ENCODE data around the gene KRTAP5-8.

GRCh38 chr11:71575723-71576424, 38.0 kb downstream of the KRTAP5-8 start:
- no peak for TF ChIP-seq POLR2A (IDR thresholded peaks at IDR 0.05; ENCODE audit: low read length)
- no peak for TF ChIP-seq GATA1 (IDR thresholded peaks at IDR 0.05; ENCODE audit: low read depth, low read length)
